Osteoblast (primary cell): ENCODE measurements around the gene COPG2. TPM values are rescaled to one million over a fixed set of nuclear protein-coding genes. Genes with fewer than 3 reads are reported as not detected.

ENCODE experiments used
- DNase-seq: peaks from one replicate; pipeline ENCODE4 v3.0.0; 2011; ENCODE audit warnings: low spot score, mixed read lengths; ENCODE audit not compliant: insufficient read length; ENCODE audit errors: missing footprints
- H2AFZ ChIP-seq: 2 replicates; pipeline ENCODE4 v1.6.0; 2011; ENCODE audit warnings: mild to moderate bottlenecking, low read length
- H3K27ac ChIP-seq: 2 replicates; pipeline ENCODE4 v1.5.1; 2011; ENCODE audit warnings: mild to moderate bottlenecking, low read depth, low read length, moderate library complexity
- H3K27me3 ChIP-seq: 2 replicates; pipeline ENCODE4 v1.6.0; 2012; ENCODE audit warnings: mild to moderate bottlenecking, control low read depth, inconsistent platforms, low read length, moderate library complexity; ENCODE audit not compliant: insufficient read depth
- H3K36me3 ChIP-seq: 2 replicates; pipeline ENCODE4 v1.5.1; 2011; ENCODE audit warnings: mild to moderate bottlenecking, low read length, control low read depth, moderate library complexity; ENCODE audit not compliant: insufficient read depth
- H3K4me1 ChIP-seq: 2 replicates; pipeline ENCODE4 v1.5.1; 2011; ENCODE audit warnings: mild to moderate bottlenecking, low read length, control low read depth, moderate library complexity; ENCODE audit not compliant: insufficient read depth
- H3K4me2 ChIP-seq: 2 replicates; pipeline ENCODE4 v1.6.0; 2011; ENCODE audit warnings: mild to moderate bottlenecking, low read length; ENCODE audit not compliant: insufficient read depth
- H3K4me3 ChIP-seq: fragments of 200-600 bp; sonication (generic); 3 replicates; pipeline ENCODE4 v1.5.1; 2012; ENCODE audit warnings: mild to moderate bottlenecking, low read length, inconsistent platforms; ENCODE audit not compliant: insufficient read depth
- H3K79me2 ChIP-seq: 2 replicates; pipeline ENCODE4 v1.6.0; 2012; ENCODE audit warnings: mild to moderate bottlenecking, low read length, control low read depth, inconsistent platforms; ENCODE audit not compliant: insufficient read depth
- H3K9me3 ChIP-seq: 2 replicates; pipeline ENCODE4 v1.5.1; 2011; ENCODE audit warnings: low read depth, low read length, control low read depth
- H4K20me1 ChIP-seq: 2 replicates; pipeline ENCODE4 v1.6.0; 2012; ENCODE audit warnings: mild to moderate bottlenecking, low read length, control low read depth; ENCODE audit not compliant: insufficient read depth
- CTCF ChIP-seq: IDR thresholded peaks from 2 replicates; pipeline ENCODE4 v1.5.1; 2011; ENCODE audit warnings: mild to moderate bottlenecking, low read depth, low read length, moderate library complexity; ENCODE audit errors: extremely low read depth
- total RNA-seq: library from RNA; depleted of rRNA; stranded (reverse); fragments of >200 nt; gene quantifications from 2 replicates; pipeline ENCODE4 v1.2.3, GENCODE V29; 2012

The COPG2 gene
- total RNA-seq, 1 donor, result 59.7 TPM

- DNase-seq, result peak; percentile 83
- TF ChIP-seq CTCF, result no peak
- Histone ChIP-seq H4K20me1 (no peaks in the 10 kb centered on the region), H3K9me3 (no peaks in the 10 kb centered on the region), H3K27ac (peak overlapping the region; percentile 63), H3K36me3 (no peaks in the 10 kb centered on the region), H3K4me2 (peak overlapping the region; percentile 95), H3K27me3 (no peaks in the 10 kb centered on the region), H3K4me3 (peak overlapping the region; percentile 92), H3K79me2 (no peaks in the 10 kb centered on the region), H2AFZ (peak overlapping the region; percentile 98), H3K4me1 (peaks cover 13% of the 10 kb centered on the region)
Observed at GRCh38 chr7:130669085-130669700, 645 bp upstream of the COPG2 start.

- H3K27me3 ChIP-seq, result no peaks in the 10 kb centered on the region
- DNase-seq, result peak; percentile 68
- H3K36me3 ChIP-seq, result no peaks in the 10 kb centered on the region
- peak overlapping the region; percentile 92 for H3K4me3 ChIP-seq
- no peaks in the 10 kb centered on the region for H3K79me2 ChIP-seq
- peak overlapping the region; percentile 95 for H3K4me2 ChIP-seq
- H2AFZ ChIP-seq, result peak overlapping the region; percentile 90
- H4K20me1 ChIP-seq, result no peaks in the 10 kb centered on the region
- no peaks in the 10 kb centered on the region for H3K9me3 ChIP-seq
- peak overlapping the region; percentile 11 for H3K27ac ChIP-seq
- TF ChIP-seq CTCF, result no peak
- peaks cover 11% of the 10 kb centered on the region for H3K4me1 ChIP-seq
Observed at GRCh38 chr7:130667593-130668257, 823 bp downstream of the COPG2 start.

- Histone ChIP-seq H3K27me3 (no peaks in the 10 kb centered on the region), H2AFZ (no peak overlapping the region), H4K20me1 (no peaks in the 10 kb centered on the region), H3K4me3 (no peak overlapping the region), H3K4me2 (no peak overlapping the region), H3K4me1 (no peaks in the 10 kb centered on the region), H3K9me3 (no peaks in the 10 kb centered on the region), H3K27ac (no peak overlapping the region), H3K36me3 (peaks cover 10% of the 10 kb centered on the region), H3K79me2 (no peaks in the 10 kb centered on the region)
- no peak for DNase-seq
- TF ChIP-seq CTCF, result no peak
Observed at GRCh38 chr7:130662426-130662825, 6.1 kb downstream of the COPG2 start.

GRCh38 chr7:130655286-130655685 is 13.3 kb downstream of the COPG2 start:
- H3K9me3 ChIP-seq, result no peaks in the 10 kb centered on the region
- no peaks in the 10 kb centered on the region for H3K27me3 ChIP-seq
- H4K20me1 ChIP-seq, result no peaks in the 10 kb centered on the region
- DNase-seq, result no peak
- H3K4me2 ChIP-seq, result no peak overlapping the region
- H2AFZ ChIP-seq, result peak overlapping the region; percentile 63
- no peaks in the 10 kb centered on the region for H3K36me3 ChIP-seq
- no peak overlapping the region for H3K4me3 ChIP-seq
- H3K79me2 ChIP-seq, result no peaks in the 10 kb centered on the region
- TF ChIP-seq CTCF, result no peak
- no peaks in the 10 kb centered on the region for H3K4me1 ChIP-seq
- peak overlapping the region; percentile 14 for H3K27ac ChIP-seq
